Subcutaneous adipose tissue (tissue), 4 donors: ENCODE measurements around the gene NAMPT. TPM values are rescaled to one million over a fixed set of nuclear protein-coding genes. Genes with fewer than 3 reads are reported as not detected.

ENCODE experiments used
- CTCF ChIP-seq: fragments of 450-650 bp; IDR thresholded peaks from one replicate; pipeline ENCODE4 v1.5.1; 2016; ENCODE audit warnings: low read depth, mild to moderate bottlenecking, control low read depth, antibody characterized with exemption, moderate library complexity
- total RNA-seq, 4 donors: library from RNA; depleted of rRNA; stranded (reverse); fragments of >200 nt; gene quantifications; one replicate each; pipeline ENCODE4 v1.1.0, GENCODE V29; 2016

The NAMPT gene
- total RNA-seq, 4 donors from 2014 or later, result 118 to 436 (median 356) TPM

- no peak for TF ChIP-seq CTCF
Measured at GRCh38 chr7:106216517-106216922, 68.3 kb downstream of the NAMPT start.

- no peak for TF ChIP-seq CTCF
Measured at GRCh38 chr7:106215868-106216516, 68.8 kb downstream of the NAMPT start.

- no peak for TF ChIP-seq CTCF
Measured at GRCh38 chr7:106206826-106207541, 77.8 kb downstream of the NAMPT start.

- TF ChIP-seq CTCF, result no peak
Measured at GRCh38 chr7:106205621-106206222, 79.1 kb downstream of the NAMPT start.

- no peak for TF ChIP-seq CTCF
Measured at GRCh38 chr7:106203473-106203872, 81.3 kb downstream of the NAMPT start.

- TF ChIP-seq CTCF, result no peak
Measured at GRCh38 chr7:106201164-106201563, 83.6 kb downstream of the NAMPT start.

GRCh38 chr7:106199813-106200364 is 84.9 kb downstream of the NAMPT start:
- no peak for TF ChIP-seq CTCF
